Measurements from ENCODE around the gene ZSCAN30.

ZSCAN30 gene

GRCh38 chr18:35278969-35279368 lies 11.1 kb downstream of the ZSCAN30 start:
- no peak for DNase-seq (ENCODE audit: low read depth)

- DNase-seq (ENCODE audit: low read depth) = no peak
Measured at GRCh38 chr18:35278085-35278484, 11.9 kb downstream of the ZSCAN30 start.

- DNase-seq (ENCODE audit: low read depth) = no peak
Measured at GRCh38 chr18:35277633-35278032, 12.4 kb downstream of the ZSCAN30 start.

- DNase-seq (ENCODE audit: low read depth) = no peak
Measured at GRCh38 chr18:35276267-35276666, 13.8 kb downstream of the ZSCAN30 start.

- DNase-seq (ENCODE audit: low read depth) = no peak
Measured at GRCh38 chr18:35271656-35272055, 18.4 kb downstream of the ZSCAN30 start.

GRCh38 chr18:35268821-35269220 lies 21.2 kb downstream of the ZSCAN30 start:
- DNase-seq (ENCODE audit: low read depth) = no peak

GRCh38 chr18:35267809-35268208 lies 22.2 kb downstream of the ZSCAN30 start:
- DNase-seq (ENCODE audit: low read depth) = no peak

GRCh38 chr18:35267161-35267651 lies 22.8 kb downstream of the ZSCAN30 start:
- DNase-seq (ENCODE audit: low read depth) = peak; percentile 68

GRCh38 chr18:35264409-35264808 lies 25.6 kb downstream of the ZSCAN30 start:
- DNase-seq (ENCODE audit: low read depth) = no peak

- no peak for DNase-seq (ENCODE audit: low read depth)
Measured at GRCh38 chr18:35256947-35257346, 33.1 kb downstream of the ZSCAN30 start.

- no peak for DNase-seq (ENCODE audit: low read depth)
Measured at GRCh38 chr18:35253655-35254287, 36.3 kb downstream of the ZSCAN30 start.

- DNase-seq (ENCODE audit: low read depth) = no peak
Measured at GRCh38 chr18:35252466-35252865, 37.6 kb downstream of the ZSCAN30 start.

- DNase-seq (ENCODE audit: low read depth) = no peak
Measured at GRCh38 chr18:35248429-35248828, 41.6 kb downstream of the ZSCAN30 start.

GRCh38 chr18:35247412-35248249 lies 42.4 kb downstream of the ZSCAN30 start:
- DNase-seq (ENCODE audit: low read depth) = no peak

- DNase-seq (ENCODE audit: low read depth) = no peak
Measured at GRCh38 chr18:35246831-35247230, 43.2 kb downstream of the ZSCAN30 start.

GRCh38 chr18:35245719-35246317 lies 44.2 kb downstream of the ZSCAN30 start:
- DNase-seq (ENCODE audit: low read depth) = no peak

GRCh38 chr18:35244671-35245070 lies 45.4 kb downstream of the ZSCAN30 start:
- DNase-seq (ENCODE audit: low read depth) = no peak

GRCh38 chr18:35242426-35242825 lies 47.6 kb downstream of the ZSCAN30 start:
- DNase-seq (ENCODE audit: low read depth) = no peak

- no peak for DNase-seq (ENCODE audit: low read depth)
Measured at GRCh38 chr18:35241448-35241804, 48.6 kb downstream of the ZSCAN30 start.

- DNase-seq (ENCODE audit: low read depth) = peak; percentile 97
Measured at GRCh38 chr18:35240664-35241447, 49.2 kb downstream of the ZSCAN30 start, which contains the start of gene ZNF397. Gene ZNF397 (plus strand): TSS chr18:35241034. CDS start chr18:35242471, 1,437 bp downstream.

GRCh38 chr18:35239314-35239713 lies 50.7 kb downstream of the ZSCAN30 start:
- no peak for DNase-seq (ENCODE audit: low read depth)

Measured in iris pigment epithelial cell (primary cell).